ENCODE data around the gene IL13RA1.

The IL13RA1 gene

DNA sequence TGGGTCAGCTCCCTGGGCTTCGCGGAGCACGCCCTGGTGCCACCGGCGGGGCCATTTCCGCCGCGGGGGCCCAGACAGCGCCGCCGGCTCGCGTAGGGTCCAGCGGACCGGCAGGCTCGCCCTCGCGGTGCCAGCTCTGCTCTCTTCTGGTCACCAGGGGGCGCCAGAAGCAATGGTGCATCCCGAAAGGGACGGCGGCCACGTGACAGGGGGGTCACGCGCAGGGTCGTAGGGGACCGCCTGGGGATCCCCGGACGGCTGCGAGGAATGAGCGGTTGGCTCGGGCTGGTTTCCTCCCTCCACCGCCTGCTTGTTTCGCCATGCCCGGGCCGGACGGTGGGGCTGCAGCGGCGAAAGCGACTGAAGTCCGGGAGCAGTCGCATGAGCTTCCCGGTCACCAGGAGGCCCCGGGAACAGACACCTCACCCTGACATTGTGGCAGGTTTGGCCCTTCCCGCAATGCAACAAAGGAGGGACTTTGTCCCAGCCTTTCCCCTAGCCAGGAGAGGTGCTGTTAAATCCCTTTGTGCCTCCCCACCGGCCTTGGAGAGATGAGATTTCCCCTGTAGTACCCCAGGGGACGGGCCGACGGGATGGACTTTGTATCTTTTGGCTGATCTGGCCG is 112.0 kb downstream of the IL13RA1 start:
- Histone ChIP-seq H3K4me3 (ENCODE audit: low read depth, low read length) (peak overlapping the region; percentile 54), H3K27ac (no peak overlapping the region), H3K36me3 (replicated peaks) (no peaks in the 10 kb centered on the region), H3K27me3 (replicated peaks) (no peaks in the 10 kb centered on the region)
- peak; percentile 31 for DNase-seq
- TF ChIP-seq, protein P1, sequence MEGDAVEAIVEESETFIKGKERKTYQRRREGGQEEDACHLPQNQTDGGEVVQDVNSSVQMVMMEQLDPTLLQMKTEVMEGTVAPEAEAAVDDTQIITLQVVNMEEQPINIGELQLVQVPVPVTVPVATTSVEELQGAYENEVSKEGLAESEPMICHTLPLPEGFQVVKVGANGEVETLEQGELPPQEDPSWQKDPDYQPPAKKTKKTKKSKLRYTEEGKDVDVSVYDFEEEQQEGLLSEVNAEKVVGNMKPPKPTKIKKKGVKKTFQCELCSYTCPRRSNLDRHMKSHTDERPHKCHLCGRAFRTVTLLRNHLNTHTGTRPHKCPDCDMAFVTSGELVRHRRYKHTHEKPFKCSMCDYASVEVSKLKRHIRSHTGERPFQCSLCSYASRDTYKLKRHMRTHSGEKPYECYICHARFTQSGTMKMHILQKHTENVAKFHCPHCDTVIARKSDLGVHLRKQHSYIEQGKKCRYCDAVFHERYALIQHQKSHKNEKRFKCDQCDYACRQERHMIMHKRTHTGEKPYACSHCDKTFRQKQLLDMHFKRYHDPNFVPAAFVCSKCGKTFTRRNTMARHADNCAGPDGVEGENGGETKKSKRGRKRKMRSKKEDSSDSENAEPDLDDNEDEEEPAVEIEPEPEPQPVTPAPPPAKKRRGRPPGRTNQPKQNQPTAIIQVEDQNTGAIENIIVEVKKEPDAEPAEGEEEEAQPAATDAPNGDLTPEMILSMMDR (IDR thresholded peaks at IDR 0.05; ENCODE audit: low read depth, low read length, missing control alignments): peak; percentile 72
- in situ Hi-C loops (cut with HindIII; ENCODE audit: low pct_ligation_motif_present, low sequenced_read_pairs): no loop called here

All from brain microvascular endothelial cell (primary cell).